HG03469 (cell line): ENCODE data around the gene PPP3CA.

Experiments
- ATAC-seq: cut with Tn5 transposase; IDR thresholded peaks from one replicate; pipeline ENCODE4 v1.9.1; 2021; ENCODE audit warnings: mild to moderate bottlenecking, moderate library complexity, moderate number of reproducible peaks; ENCODE audit not compliant: unreplicated experiment

Gene PPP3CA

GRCh38 chr4:101332424-101332823 lies 14.9 kb downstream of the PPP3CA start:
- ATAC-seq, result no peak

GRCh38 chr4:101331017-101331416 lies 16.3 kb downstream of the PPP3CA start:
- no peak for ATAC-seq

- ATAC-seq, result no peak
Observed at GRCh38 chr4:101329592-101329991, 17.7 kb downstream of the PPP3CA start.

- peak; percentile 85 for ATAC-seq
Observed at GRCh38 chr4:101328063-101328602, 19.2 kb downstream of the PPP3CA start.

GRCh38 chr4:101326576-101326975 lies 20.8 kb downstream of the PPP3CA start:
- no peak for ATAC-seq

- ATAC-seq, result no peak
Observed at GRCh38 chr4:101322743-101323142, 24.6 kb downstream of the PPP3CA start.

- no peak for ATAC-seq
Observed at GRCh38 chr4:101321481-101322042, 25.8 kb downstream of the PPP3CA start.

- ATAC-seq, result no peak
Observed at GRCh38 chr4:101315786-101316185, 31.5 kb downstream of the PPP3CA start.

GRCh38 chr4:101315041-101315440 lies 32.3 kb downstream of the PPP3CA start:
- no peak for ATAC-seq

GRCh38 chr4:101309925-101310324 lies 37.4 kb downstream of the PPP3CA start:
- ATAC-seq, result no peak

GRCh38 chr4:101307899-101308298 lies 39.4 kb downstream of the PPP3CA start:
- ATAC-seq, result no peak

- ATAC-seq, result no peak
Observed at GRCh38 chr4:101306764-101307615, 40.3 kb downstream of the PPP3CA start.

- ATAC-seq, result peak; percentile 52
Observed at GRCh38 chr4:101306225-101306624, 41.1 kb downstream of the PPP3CA start.

GRCh38 chr4:101304916-101305315 lies 42.4 kb downstream of the PPP3CA start:
- ATAC-seq, result no peak

- ATAC-seq, result no peak
Observed at GRCh38 chr4:101299899-101300540, 47.3 kb downstream of the PPP3CA start.

- no peak for ATAC-seq
Observed at GRCh38 chr4:101299021-101299420, 48.3 kb downstream of the PPP3CA start.

GRCh38 chr4:101295691-101296090 lies 51.6 kb downstream of the PPP3CA start:
- no peak for ATAC-seq

GRCh38 chr4:101294597-101294996 lies 52.7 kb downstream of the PPP3CA start:
- no peak for ATAC-seq

- ATAC-seq, result no peak
Observed at GRCh38 chr4:101292901-101293300, 54.4 kb downstream of the PPP3CA start.

- ATAC-seq, result no peak
Observed at GRCh38 chr4:101292214-101292613, 55.1 kb downstream of the PPP3CA start.

- no peak for ATAC-seq
Observed at GRCh38 chr4:101291198-101291597, 56.1 kb downstream of the PPP3CA start.

GRCh38 chr4:101290654-101291053 lies 56.7 kb downstream of the PPP3CA start:
- no peak for ATAC-seq
